Activated naive CD4-positive, alpha-beta T cell treated with anti-CD3 and anti-CD28 coated beads, Interleukin-2, amount 10 ng/mL, durations not matched to agents 7 days and 5 days (primary cell): ENCODE data around the gene OR7G2.
"Not testable (repeated sequence)": the region's sequence is repeated elsewhere in the genome, so short reads cannot be mapped to it uniquely, and the experiment has no call there.

Experiments
- CTCF ChIA-PET: fragments of 350-600 bp; sonication (Branson Sonifier 250); formaldehyde crosslinking; loops from one replicate; lab custom pipeline; 2021; ENCODE audit warnings: antibody characterized with exemption; lab: Charles Lee
- DNase-seq: peaks from one replicate; pipeline ENCODE4 v3.0.0-alpha.2; 2020
- H3K27ac Mint-ChIP-seq: one replicate; pipeline ENCODE4 v1.8.0; 2021; ENCODE audit warnings: mild to moderate bottlenecking, moderate library complexity, mixed read lengths
- H3K27me3 Mint-ChIP-seq: one replicate; pipeline ENCODE4 v1.8.0; 2021; ENCODE audit warnings: mild to moderate bottlenecking, mixed read lengths
- H3K36me3 Mint-ChIP-seq: one replicate; pipeline ENCODE4 v1.8.0; 2021; ENCODE audit warnings: mixed read lengths
- H3K4me1 Mint-ChIP-seq: one replicate; pipeline ENCODE4 v1.8.0; 2021; ENCODE audit warnings: mixed read lengths
- H3K4me3 Mint-ChIP-seq: one replicate; pipeline ENCODE4 v1.8.0; 2021; ENCODE audit warnings: mild to moderate bottlenecking, moderate library complexity, mixed read lengths
- H3K9me3 Mint-ChIP-seq: one replicate; pipeline ENCODE4 v1.8.0; 2021; ENCODE audit warnings: mixed read lengths

Gene OR7G2

GRCh38 chr19:9116547-9116946 lies 9.3 kb upstream of the OR7G2 start:
- CTCF ChIA-PET: no interaction called here
- no peak for DNase-seq
- Mint-ChIP-seq H3K4me1 (no peaks in the 10 kb centered on the region), H3K27ac (no peak overlapping the region), H3K9me3 (no peaks in the 10 kb centered on the region), H3K27me3 (no peaks in the 10 kb centered on the region), H3K36me3 (no peaks in the 10 kb centered on the region), H3K4me3 (no peak overlapping the region)

GRCh38 chr19:9115307-9115813 lies 8.1 kb upstream of the OR7G2 start, which contains the start of gene OR7G1:
OR7G1 (minus strand) TSS chr19:9115763; CDS start chr19:9115763, 0 bp downstream.
- Mint-ChIP-seq H3K27me3 (no peaks in the 10 kb centered on the region), H3K36me3 (no peaks in the 10 kb centered on the region), H3K9me3 (no peaks in the 10 kb centered on the region), H3K4me1 (no peaks in the 10 kb centered on the region), H3K27ac (no peak within 1 kb of the TSS), H3K4me3 (no peak within 1 kb of the TSS)
- DNase-seq: no peak
- CTCF ChIA-PET: no interaction called here

GRCh38 chr19:9109959-9110358 lies 2.7 kb upstream of the OR7G2 start:
- H3K4me3 Mint-ChIP-seq: no peak overlapping the region
- no peaks in the 10 kb centered on the region for H3K9me3 Mint-ChIP-seq
- CTCF ChIA-PET: no interaction called here
- no peaks in the 10 kb centered on the region for H3K27me3 Mint-ChIP-seq
- H3K27ac Mint-ChIP-seq: no peak overlapping the region
- no peaks in the 10 kb centered on the region for H3K4me1 Mint-ChIP-seq
- DNase-seq: no peak
- H3K36me3 Mint-ChIP-seq: no peaks in the 10 kb centered on the region

GRCh38 chr19:9086761-9087160 lies 20.5 kb downstream of the OR7G2 start, which contains the start of gene OR1M1:
OR1M1 (plus strand) TSS chr19:9087061; CDS start chr19:9093245, 6,184 bp downstream.
- no peak within 1 kb of the TSS for H3K4me3 Mint-ChIP-seq
- H3K27me3 Mint-ChIP-seq: peaks cover 8% of the 10 kb centered on the region
- no peak within 1 kb of the TSS for H3K27ac Mint-ChIP-seq
- no peaks in the 10 kb centered on the region for H3K9me3 Mint-ChIP-seq
- no peaks in the 10 kb centered on the region for H3K36me3 Mint-ChIP-seq
- no peak for DNase-seq
- CTCF ChIA-PET: no interaction called here
- H3K4me1 Mint-ChIP-seq: no peaks in the 10 kb centered on the region

- H3K4me3 Mint-ChIP-seq: no peak overlapping the region
- no peaks in the 10 kb centered on the region for H3K9me3 Mint-ChIP-seq
- no peak overlapping the region for H3K27ac Mint-ChIP-seq
- CTCF ChIA-PET: no interaction called here
- H3K36me3 Mint-ChIP-seq: no peaks in the 10 kb centered on the region
- H3K4me1 Mint-ChIP-seq: peaks cover 5% of the 10 kb centered on the region
- DNase-seq: no peak
- H3K27me3 Mint-ChIP-seq: no peaks in the 10 kb centered on the region
These were observed 28.6 kb downstream of the OR7G2 start for GRCh38 chr19:9078651-9079050.

- peaks cover 5% of the 10 kb centered on the region for H3K4me1 Mint-ChIP-seq
- H3K9me3 Mint-ChIP-seq: no peaks in the 10 kb centered on the region
- CTCF ChIA-PET: no interaction called here
- DNase-seq: no peak
- H3K36me3 Mint-ChIP-seq: no peaks in the 10 kb centered on the region
- no peak overlapping the region for H3K27ac Mint-ChIP-seq
- H3K4me3 Mint-ChIP-seq: no peak overlapping the region
- H3K27me3 Mint-ChIP-seq: no peaks in the 10 kb centered on the region
These were observed 30.4 kb downstream of the OR7G2 start for GRCh38 chr19:9076901-9077300.

- H3K36me3 Mint-ChIP-seq: no peaks in the 10 kb centered on the region
- peaks cover 5% of the 10 kb centered on the region for H3K4me1 Mint-ChIP-seq
- no peaks in the 10 kb centered on the region for H3K27me3 Mint-ChIP-seq
- H3K4me3 Mint-ChIP-seq: no peak overlapping the region
- CTCF ChIA-PET: no interaction called here
- no peak for DNase-seq
- H3K9me3 Mint-ChIP-seq: no peaks in the 10 kb centered on the region
- H3K27ac Mint-ChIP-seq: no peak overlapping the region
These were observed 32.0 kb downstream of the OR7G2 start for GRCh38 chr19:9075064-9075949.

GRCh38 chr19:9073806-9074205 lies 33.5 kb downstream of the OR7G2 start:
- H3K9me3 Mint-ChIP-seq: no peaks in the 10 kb centered on the region
- CTCF ChIA-PET: no interaction called here

GRCh38 chr19:9071720-9072119 lies 35.6 kb downstream of the OR7G2 start:
- H3K36me3 Mint-ChIP-seq, CTCF ChIA-PET, H3K9me3 Mint-ChIP-seq, H3K4me3 Mint-ChIP-seq, H3K27me3 Mint-ChIP-seq, DNase-seq, H3K27ac Mint-ChIP-seq, H3K4me1 Mint-ChIP-seq: not testable (repeated sequence)

More at GRCh38 chr19:9073806-9074205, 33.5 kb downstream of the OR7G2 start:
- H3K4me1 Mint-ChIP-seq: no peaks in the 10 kb centered on the region
- no peak overlapping the region for H3K4me3 Mint-ChIP-seq
- DNase-seq: no peak
- H3K36me3 Mint-ChIP-seq: no peaks in the 10 kb centered on the region
- H3K27ac Mint-ChIP-seq: no peak overlapping the region
- no peaks in the 10 kb centered on the region for H3K27me3 Mint-ChIP-seq

GRCh38 chr19:9070066-9070465 lies 37.2 kb downstream of the OR7G2 start:
- H3K27me3 Mint-ChIP-seq: no peaks in the 10 kb centered on the region
- no peak overlapping the region for H3K4me3 Mint-ChIP-seq
- CTCF ChIA-PET: no interaction called here
- H3K4me1 Mint-ChIP-seq: no peaks in the 10 kb centered on the region
- H3K27ac Mint-ChIP-seq: no peak overlapping the region
- H3K9me3 Mint-ChIP-seq: no peaks in the 10 kb centered on the region
- DNase-seq: no peak
- no peaks in the 10 kb centered on the region for H3K36me3 Mint-ChIP-seq

- Mint-ChIP-seq H3K4me1 (no peaks in the 10 kb centered on the region), H3K27ac (no peak overlapping the region), H3K9me3 (no peaks in the 10 kb centered on the region), H3K27me3 (no peaks in the 10 kb centered on the region), H3K4me3 (no peak overlapping the region), H3K36me3 (no peaks in the 10 kb centered on the region)
- CTCF ChIA-PET: no interaction called here
- DNase-seq: no peak
These were observed 41.7 kb downstream of the OR7G2 start for GRCh38 chr19:9065457-9066014.

- DNase-seq: no peak
- no peaks in the 10 kb centered on the region for H3K27me3 Mint-ChIP-seq
- no peak overlapping the region for H3K27ac Mint-ChIP-seq
- H3K4me1 Mint-ChIP-seq: no peaks in the 10 kb centered on the region
- CTCF ChIA-PET: no interaction called here
- H3K4me3 Mint-ChIP-seq: no peak overlapping the region
- H3K36me3 Mint-ChIP-seq: no peaks in the 10 kb centered on the region
- H3K9me3 Mint-ChIP-seq: no peaks in the 10 kb centered on the region
These were observed 45.4 kb downstream of the OR7G2 start for GRCh38 chr19:9061879-9062278.

GRCh38 chr19:9060564-9061340 lies 46.5 kb downstream of the OR7G2 start:
- no peak overlapping the region for H3K27ac Mint-ChIP-seq
- CTCF ChIA-PET: no interaction called here

GRCh38 chr19:9058905-9059667 lies 48.2 kb downstream of the OR7G2 start:
- CTCF ChIA-PET: no interaction called here
- Mint-ChIP-seq H3K4me3 (no peak overlapping the region), H3K4me1 (no peaks in the 10 kb centered on the region), H3K36me3 (no peaks in the 10 kb centered on the region), H3K27ac (no peak overlapping the region), H3K9me3 (no peaks in the 10 kb centered on the region), H3K27me3 (no peaks in the 10 kb centered on the region)
- no peak for DNase-seq

More at GRCh38 chr19:9060564-9061340, 46.5 kb downstream of the OR7G2 start:
- H3K9me3 Mint-ChIP-seq: no peaks in the 10 kb centered on the region
- no peaks in the 10 kb centered on the region for H3K36me3 Mint-ChIP-seq
- H3K4me3 Mint-ChIP-seq: no peak overlapping the region
- H3K27me3 Mint-ChIP-seq: no peaks in the 10 kb centered on the region
- no peak for DNase-seq
- no peaks in the 10 kb centered on the region for H3K4me1 Mint-ChIP-seq
